ENCODE measurements around the gene ZNF385C.

ZNF385C gene

DNA sequence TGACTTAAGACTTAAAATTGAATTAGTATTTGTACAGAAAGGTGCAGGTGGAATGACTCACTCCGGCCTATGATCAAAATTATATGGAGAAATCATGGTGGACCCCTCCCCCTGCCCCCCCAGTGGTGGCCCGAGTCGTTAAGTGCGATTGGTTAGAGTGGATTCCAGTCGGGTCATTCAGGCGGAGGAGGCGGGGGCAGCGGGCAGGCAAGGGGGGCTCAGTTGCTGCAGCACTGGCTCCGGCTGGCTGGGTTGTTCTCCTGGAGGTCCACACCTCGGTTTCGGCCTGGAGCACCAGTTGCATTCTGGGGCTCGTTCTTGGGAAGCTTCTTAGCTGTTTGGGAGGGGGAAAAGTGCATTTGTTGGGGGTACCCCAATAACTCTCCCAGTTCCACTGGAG, 27.3 kb upstream of the ZNF385C start:
- no peak for DNase-seq (ENCODE audit: low read depth in 3 of 3)

DNA sequence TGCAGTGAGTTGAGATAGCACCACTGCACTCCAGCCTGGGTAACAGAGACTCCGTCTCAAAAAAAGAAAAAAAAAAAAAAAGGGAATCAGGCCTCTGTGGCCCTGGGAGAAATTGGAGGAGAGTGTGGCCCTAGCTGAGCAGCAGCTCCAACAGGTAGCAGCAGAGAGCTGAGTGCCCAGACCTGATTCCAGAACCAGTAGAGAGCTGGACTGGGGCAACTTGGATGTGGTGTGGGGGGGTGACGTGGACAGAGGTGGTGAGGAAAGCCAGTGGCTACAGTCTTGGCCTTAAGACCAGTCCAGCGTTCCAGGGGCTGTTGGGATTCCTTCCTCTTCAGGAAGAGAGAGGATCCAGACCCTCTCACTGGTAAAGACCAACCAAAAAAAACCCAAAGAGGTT, 26.0 kb upstream of the ZNF385C start:
- DNase-seq (ENCODE audit: low read depth in 3 of 3) = no peak

DNA sequence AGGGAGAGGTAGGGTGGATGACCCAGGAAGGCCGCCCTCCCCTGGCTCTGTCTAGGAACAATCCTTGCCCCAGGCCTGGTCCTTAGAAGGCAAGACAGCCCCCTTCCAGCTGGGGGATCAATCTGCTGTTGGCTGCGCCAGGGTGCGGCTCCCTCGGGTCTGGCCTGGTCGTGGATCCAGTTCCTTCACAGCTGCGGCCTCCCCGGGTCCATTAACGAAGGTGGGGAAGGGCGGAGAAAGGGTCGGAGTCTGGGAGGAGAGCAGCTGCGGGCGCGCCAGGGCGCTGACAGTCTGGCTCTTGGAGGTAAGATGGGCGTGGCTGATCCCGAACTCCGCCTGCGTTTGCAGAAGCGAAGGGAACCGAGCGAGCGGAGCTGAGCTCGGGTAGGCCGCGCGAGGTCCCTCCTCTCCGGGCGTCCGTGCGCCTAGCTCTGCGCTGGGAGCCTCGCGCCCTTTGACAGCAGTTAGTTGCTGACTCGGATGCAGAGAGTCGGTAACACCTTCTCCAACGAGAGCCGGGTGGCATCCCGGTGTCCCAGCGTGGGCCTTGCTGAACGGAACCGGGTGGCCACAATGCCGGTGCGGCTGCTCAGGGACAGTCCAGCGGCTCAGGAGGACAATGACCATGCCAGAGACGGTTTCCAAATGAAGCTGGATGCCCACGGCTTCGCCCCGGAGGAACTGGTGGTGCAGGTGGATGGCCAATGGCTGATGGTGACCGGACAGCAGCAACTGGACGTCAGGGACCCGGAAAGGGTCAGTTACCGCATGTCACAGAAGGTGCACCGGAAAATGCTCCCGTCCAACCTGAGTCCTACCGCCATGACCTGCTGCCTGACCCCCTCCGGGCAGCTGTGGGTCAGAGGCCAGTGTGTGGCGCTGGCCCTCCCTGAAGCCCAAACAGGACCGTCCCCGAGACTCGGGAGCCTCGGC, 24.4 kb upstream of the ZNF385C start, which contains the start of gene HSPB9:
TSS of gene HSPB9 (plus strand) at position 434 of the 933 bp plus-strand sequence. CDS start at position 481, 47 bp downstream.
- DNase-seq (ENCODE audit: low read depth in 3 of 3) = no peak

DNA sequence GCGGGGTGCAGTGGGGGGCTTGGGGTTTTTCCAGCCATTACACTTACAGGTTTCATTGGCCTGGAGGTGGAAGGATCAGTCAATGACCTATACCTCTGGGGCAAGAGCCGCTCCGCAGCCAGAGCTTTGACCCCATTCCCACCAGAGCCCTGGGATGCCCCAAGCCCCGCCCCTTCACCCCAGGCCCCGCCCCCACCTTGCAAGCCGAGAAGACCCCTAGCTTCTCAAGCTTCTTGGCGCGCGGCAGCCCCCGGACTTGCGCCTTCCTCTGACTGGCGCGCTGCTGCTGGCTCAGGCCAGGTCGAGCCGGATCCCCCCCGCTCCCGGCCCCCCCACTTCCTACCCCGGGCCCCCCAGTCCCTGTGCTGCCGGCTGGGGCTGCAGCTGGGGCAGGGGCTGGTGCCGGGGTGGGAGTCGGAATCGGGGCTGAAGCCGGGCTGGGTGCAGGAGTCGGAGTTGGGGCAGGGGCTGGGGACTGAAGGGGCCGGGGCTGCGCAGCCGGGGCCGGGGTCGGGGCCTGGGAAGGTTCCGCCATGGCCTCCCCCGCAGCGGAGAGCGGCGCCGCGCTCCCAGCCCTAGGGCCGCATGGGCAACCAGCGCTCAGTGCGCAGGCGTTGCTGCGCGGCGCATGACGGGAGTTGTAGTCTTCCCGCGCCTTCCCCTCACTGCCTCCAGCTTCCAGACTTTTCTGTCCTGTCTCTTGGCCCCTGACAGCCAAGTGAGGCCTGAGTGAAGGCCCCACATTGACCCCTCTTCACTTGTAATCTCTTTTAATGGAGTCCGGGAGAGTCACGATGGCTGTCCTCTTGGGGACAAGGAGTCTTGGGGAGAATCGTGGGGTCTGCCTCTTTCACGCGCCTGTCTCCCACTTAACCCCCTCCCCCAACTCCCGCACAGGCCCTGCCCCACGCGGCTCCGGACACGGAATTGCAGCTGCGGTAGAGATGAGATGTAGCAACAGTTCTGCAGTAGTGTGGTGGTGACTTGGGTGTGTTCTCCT, 22.8 kb upstream of the ZNF385C start, which contains the start of gene KAT2A:
TSS of gene KAT2A (minus strand) at position 598 of the 1,000 bp plus-strand sequence. CDS start at position 535, 63 bp downstream.
- peak; percentile 58 to 76 (median 63) for DNase-seq (ENCODE audit: low read depth in 3 of 3)

DNA sequence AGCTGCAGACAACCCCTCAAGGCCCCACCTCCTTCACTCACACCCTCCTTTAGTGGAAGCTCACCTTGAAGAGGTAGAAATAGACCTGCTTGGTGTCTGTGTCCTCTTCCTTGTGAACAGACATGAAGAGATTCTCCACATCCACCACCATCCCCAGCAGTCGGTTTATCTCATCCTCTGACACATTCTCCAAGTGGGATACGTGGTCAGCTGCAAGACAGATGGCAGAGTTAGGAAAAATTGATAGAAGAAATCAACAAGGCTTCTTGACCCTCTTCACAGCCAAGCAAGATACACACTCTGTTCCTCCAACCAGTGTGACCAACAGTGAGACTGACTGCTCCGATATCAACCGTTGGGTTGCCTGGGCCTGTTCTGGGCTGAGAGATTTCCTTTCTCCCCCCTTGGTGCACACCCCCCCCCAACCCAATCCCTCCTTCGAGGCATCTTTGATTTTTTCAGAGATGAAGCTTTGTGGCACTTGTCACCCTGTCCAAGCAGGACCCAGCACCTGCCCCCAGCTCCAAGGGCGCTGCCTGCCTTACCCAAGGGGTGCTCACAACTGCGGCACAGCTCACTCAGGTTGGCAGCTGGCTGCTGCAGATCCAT, 22.0 kb upstream of the ZNF385C start:
- no peak for DNase-seq (ENCODE audit: low read depth in 3 of 3)

DNA sequence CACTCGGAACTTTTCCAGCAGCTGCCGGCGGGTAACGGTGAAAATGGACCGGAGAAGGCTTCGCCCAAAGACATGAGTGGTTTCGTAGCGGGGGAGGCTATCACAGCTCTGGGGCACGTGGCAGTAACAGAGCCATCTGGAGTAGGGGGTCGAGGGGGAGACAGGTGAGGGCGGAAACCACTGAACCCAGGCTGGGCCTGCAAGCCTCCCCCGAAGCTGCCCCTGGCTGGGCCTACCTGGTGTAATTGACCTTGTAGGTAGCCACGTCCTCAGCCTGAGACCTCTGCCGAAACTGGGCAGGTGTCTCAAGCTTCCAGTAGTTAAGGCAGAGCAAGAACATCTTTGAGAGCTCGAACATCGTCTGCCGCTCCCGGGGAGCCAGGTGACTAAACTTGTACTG, 21.0 kb upstream of the ZNF385C start:
- no peak for DNase-seq (ENCODE audit: low read depth in 3 of 3)

DNA sequence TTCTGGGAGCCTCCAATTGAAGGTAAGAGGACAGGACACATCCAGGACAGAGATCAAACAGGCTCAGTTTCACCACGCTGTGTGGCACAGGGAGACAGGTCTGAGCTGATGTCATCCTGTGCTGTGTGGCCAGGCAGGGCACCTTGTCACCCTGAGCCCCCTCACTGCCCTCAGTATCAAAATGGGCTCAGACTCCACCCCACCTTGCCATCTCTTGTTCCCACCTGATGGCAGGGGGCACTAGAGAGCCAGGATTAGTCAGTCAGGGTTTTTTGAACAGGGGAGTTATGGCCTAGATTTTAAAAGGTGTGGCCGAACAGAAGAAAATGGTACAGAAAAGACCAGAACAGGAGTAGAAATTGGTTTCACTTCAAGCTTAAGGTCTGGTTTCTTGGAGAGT, 20.3 kb upstream of the ZNF385C start:
- peak in 1 of 3 experiments; percentile 35 for DNase-seq (ENCODE audit: low read depth in 3 of 3)

DNA sequence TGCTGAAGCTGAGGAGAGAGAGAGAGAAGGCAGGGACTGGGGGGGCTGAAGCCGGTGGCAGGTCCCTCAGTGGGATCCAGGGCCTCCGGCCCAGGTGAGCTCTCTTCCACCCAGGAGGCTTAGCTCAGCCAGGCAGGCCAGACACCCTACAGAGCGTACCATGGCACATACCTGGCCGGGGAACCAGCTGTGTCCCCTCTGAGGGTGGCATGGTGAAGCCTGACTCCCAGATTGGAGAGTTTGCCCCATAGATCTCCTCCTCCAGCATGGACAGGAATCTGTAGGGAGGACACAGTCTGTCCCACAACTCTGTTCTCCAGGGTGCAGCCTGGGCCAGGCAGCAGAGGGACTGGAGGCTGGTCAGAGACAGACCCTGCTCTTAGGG, 19.8 kb upstream of the ZNF385C start:
- DNase-seq (ENCODE audit: low read depth in 3 of 3) = no peak

DNA sequence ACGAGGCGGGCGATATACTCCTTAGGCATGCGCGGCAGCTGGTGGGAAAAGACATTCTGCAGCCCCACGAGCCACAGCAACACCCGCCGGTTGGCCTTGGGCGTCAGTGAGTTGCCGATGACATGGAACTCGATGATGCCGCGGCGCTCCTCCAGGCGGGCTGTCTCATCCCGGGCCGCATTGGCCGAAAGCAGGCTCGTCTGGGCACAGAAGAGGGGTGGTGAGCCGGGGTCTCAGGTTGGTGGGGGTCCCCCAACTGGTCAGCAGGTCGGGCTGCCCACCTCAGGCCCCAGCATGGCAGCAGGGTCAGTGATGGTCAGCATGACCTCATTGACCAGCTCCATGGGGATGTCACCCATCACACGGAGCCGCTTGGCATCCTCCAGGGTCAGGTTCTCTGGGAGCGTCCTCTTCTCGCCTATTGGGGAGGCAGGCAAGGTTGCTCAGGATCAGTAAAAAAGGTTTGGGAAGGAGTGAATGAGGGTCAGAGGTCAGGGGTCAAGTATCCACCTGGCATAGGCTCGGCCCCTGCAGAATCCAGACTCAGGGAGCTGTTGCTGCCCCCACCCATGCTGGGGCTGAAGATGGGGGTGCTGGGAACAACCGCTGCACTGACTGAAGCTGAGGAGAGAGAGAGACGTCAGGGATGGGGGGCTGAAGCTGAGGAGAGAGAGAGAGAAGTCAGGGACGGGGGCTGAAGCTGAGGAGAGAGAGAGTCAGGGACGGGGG, 19.3 kb upstream of the ZNF385C start:
- no peak for DNase-seq (ENCODE audit: low read depth in 3 of 3)

DNA sequence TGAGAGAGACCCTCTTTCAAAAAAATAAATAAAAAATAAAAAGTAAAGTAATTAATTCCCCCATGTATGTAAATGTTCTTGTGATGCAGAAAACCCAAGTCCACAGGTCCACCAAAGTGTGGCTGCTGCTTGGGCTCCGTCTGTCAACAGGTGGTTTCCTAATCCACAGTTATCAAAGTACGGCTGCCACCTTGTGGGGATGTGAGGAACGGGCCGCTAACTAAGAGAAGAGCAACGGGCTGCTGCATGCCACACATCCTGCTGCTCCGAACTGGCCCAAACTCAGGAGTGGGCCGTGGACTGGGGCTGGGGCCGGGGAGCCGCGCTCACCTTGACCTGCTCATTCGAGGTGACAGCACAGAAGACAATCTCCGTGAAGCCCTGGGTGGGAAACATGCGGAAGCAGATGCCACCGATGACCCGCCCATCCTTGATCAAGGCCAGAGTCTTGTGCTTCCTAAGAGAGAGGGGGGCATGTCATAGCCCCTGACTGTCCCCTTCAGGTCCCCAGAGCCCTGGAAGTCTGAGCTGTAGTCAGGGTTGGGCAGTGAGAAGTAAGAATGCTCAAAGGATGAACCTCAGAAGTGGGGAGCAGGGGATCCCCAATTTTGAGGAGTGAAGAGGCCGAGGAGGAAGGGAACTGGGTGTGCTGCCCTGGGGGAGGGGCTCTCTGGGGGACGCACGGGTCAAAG, 18.6 kb upstream of the ZNF385C start:
- peak; percentile 57 to 79 (median 72) for DNase-seq (ENCODE audit: low read depth in 3 of 3)

DNA sequence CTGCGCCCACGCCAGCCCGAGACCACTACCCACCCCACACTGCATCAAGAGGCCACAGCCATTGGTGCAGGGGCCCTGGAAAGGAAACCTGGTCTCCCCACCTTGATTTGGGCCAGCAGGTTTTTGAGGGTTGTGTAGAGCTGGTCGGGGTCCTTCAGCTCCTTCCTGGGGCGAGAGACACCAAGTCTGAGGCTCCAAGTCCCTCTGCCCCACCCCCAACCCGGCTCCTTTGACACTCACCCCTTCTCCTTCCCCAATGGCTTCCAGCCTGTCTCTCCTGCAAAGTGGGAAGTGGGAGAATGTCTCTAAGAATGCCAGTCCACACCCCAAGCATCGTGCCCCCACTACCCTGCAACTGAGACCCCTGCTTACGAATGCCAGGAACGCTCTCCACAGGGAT, 15.8 kb upstream of the ZNF385C start:
- no peak for DNase-seq (ENCODE audit: low read depth in 3 of 3)

DNA sequence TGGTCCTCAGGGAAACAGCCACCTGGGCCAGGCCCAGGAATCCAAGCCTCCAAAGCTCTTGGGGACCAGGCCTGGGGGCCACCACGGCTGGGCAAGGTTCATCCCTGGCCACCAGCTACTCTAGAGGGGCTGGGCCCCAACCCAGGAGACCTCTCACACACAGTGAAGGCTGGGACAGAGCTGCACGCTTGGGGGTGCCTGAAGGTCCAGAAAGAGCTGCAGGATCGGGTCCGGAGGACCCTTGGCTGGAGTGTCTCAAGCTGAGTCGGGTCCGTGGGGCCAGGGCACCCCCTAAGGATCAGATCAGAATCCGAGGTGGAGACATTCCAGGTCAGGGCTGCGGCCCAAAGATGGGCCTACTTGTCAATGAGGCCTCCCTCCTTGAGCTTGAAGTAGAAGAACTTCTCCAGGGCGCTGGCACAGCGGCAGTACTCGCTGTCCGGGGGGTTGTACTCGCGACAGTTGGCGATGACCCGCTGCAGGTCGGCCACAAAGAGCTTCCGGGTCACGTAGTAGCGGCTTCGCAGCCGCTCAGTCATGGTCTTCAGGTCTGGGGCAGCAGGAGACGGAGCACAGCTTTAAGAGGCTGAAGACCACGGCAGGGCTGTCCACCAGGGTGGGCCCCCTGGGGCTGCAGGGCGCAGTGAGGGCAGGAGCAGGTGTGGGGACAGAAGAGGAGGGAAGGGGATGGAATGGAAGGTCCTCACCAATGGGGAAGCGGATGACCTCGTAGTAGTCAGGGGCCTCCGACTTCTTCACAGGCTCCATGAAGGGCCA, 15.2 kb upstream of the ZNF385C start:
- DNase-seq (ENCODE audit: low read depth in 3 of 3) = no peak

DNA sequence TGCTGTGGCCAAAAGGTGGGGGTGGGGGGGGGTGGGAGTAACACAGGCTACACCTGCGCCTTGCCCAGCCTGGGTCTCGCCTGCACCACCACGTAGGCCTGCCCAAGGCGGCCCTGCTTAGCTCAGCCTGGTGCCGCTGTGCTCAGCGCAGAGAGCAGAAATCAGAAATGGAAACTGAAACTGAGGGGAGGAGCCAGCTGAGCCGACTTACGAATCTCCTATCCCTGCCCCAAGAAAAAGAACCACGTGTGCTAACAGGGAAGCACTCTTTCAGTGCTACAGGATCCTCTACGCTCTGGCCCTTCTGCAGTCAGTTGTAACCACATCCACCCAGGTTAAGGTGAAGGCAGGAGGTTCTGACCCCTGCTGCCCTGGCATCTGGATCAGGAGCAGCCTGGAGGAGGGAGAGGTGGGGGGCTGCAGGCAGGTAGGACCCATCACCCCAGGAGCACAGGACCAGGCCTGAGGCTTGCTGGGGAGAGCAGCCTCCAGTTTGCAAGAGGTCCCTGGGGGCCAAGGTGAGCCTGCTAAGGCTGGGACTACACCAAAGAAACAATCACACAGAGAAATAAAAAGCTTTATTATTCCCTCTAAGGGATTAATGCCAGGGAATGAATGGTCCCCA, 14.4 kb upstream of the ZNF385C start, which contains the start of gene DHX58:
TSS of gene DHX58 (minus strand) at position 163 of the 625 bp plus-strand sequence. CDS start 822 bp downstream, outside the sequence.
- DNase-seq (ENCODE audit: low read depth in 3 of 3) = peak; percentile 62 to 72 (median 62)

DNA sequence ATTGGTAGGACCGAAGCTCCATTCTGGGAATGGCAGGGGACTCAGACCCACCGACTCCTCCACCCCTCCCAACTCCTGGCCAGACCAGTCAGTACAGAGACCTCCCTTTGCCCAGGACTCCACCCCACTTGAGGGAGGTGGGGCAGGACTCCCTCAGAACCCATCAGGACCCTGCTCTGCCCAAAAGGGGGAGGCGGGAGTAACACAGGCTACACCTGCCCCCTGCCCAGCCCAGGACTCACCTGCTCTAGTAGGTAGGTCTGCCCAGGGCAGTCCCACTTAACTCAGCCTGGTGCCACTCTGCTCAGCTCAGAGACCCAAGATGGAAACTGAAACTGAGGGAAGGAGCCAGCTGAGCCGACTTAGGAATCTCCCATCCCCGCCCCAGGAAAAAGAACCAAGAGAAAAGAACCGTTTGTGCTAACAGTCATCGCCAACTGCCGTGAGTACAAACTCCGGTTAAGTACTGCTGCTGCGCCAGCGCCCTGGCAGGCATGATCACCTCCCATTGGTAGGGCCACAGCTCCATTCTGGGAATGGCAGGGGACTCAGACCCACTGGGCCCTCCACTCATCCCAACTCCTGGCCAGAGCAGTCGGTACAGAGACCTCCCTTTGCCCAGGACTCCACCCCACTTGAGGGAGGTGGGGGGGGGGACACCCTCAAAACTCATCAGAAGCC, 13.7 kb upstream of the ZNF385C start:
- DNase-seq (ENCODE audit: low read depth in 3 of 3) = no peak

DNA sequence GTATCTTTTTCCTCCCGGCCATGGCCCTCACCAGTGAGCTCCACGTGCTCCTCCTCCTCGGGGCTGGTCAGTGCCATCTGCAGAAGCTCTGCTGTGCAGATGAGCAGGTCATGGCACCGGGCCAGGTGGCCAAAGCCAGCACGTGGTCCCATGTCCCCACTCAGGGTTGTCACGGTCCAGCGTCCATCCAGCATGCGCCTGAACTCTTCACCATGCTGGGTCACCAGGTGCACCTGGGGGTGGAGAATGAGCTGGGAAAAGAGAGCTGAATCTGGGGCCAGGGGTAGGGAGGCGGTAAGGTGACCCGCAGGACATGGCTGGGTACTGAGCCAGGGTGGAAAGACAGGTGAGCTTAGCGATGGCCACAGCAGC, 13.0 kb upstream of the ZNF385C start:
- no peak for DNase-seq (ENCODE audit: low read depth in 3 of 3)

DNA sequence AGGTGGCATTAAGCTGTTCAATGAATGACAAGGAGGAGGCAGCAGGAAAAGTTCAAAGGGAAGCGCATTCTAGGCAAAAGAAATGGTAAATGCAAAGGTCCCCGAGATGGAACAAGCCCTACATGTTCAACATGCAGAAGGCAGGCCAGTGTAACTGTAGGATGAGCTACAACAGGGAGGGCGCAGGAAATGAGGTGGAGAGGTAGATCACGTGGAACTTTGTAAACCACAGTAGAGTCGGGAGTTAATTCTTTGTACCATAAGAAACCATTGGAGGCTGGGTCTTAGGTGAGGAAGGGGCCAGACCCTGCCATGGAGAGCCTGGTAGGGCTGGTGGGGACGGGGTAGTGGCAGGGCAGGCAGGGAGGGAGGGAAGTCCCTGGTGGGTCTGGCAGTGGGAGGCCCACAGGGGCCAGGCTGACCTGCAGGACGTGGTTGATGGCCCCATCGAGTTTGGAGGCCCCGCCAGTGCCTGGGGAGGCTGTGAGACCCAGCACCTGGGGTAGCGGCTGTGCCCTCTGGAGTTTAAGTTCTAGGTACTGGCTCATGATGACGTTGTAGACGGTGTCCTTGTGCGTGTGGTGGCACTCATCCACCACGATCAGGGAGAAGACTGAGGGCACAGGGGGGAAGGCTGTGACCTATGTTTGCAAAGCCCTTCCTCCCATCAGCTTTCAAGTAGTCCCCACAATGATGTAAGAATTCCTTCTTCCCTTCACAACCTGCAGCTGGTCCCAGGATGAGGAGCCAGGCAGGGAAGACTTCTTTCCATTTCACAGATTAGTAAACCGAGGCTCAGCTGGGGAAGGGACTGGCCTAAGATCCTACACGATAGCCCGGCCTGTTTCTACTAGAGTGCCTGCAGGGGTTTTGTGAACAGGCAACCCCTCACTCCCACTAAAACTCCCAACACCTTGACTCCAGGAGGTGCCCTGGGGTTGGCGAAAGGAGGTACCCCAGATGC, 12.3 kb upstream of the ZNF385C start:
- no peak for DNase-seq (ENCODE audit: low read depth in 3 of 3)

DNA sequence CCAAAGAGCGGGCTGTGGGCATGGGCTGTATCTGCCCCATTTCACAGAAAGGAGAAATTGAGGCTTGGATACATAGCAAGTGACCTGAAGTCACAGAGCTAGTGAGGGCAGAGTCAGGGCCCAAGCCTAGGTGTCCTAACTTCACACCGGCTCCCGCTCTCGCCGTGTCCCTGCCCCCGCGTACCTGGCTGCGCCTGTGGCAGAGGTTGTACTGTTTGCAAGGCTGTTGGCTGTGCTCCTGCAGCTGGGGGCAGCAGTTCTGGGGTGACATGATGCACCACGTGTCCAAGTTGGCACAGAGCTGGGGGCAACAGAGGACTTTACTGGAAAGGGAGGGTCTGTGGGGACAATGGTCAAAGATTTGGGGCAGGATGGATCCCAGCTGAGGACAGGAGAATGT, 10.8 kb upstream of the ZNF385C start:
- DNase-seq (ENCODE audit: low read depth in 3 of 3) = no peak

Data from stimulated activated CD4-positive, alpha-beta T cell treated with anti-CD3 and anti-CD28 coated beads, TNF-alpha, amount 100 ng/mL, for 24 hours (primary cell).